ENCODE results near the gene RIPK4.

RIPK4 gene

GRCh38 chr21:41752231-41752681 lies 14.6 kb downstream of the RIPK4 start:
- DNase-seq, result no peak

DNA sequence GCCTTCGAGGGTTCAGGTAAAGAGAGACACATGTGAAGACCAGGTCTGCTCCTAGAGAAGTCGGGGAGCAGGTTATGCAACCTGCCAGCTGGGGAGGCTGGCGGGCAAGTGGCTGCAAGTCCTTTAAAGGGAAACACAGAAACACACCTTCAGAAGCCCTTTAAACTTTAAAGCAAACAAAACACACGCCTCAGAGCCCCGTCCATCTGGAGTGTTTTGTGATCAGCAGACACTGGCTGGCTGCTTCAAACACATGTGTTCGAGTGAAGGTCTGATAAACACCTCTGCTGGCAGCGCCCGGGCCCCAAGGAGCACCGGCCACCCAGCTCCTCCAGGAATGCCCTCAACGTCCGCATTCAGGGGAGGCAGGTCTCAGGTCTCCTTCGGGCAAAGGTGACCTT lies 15.2 kb downstream of the RIPK4 start:
- DNase-seq, result no peak

GRCh38 chr21:41750532-41751151 lies 16.2 kb downstream of the RIPK4 start:
- no peak for DNase-seq

- DNase-seq, result no peak
Measured at GRCh38 chr21:41750051-41750450, 16.8 kb downstream of the RIPK4 start.

DNA sequence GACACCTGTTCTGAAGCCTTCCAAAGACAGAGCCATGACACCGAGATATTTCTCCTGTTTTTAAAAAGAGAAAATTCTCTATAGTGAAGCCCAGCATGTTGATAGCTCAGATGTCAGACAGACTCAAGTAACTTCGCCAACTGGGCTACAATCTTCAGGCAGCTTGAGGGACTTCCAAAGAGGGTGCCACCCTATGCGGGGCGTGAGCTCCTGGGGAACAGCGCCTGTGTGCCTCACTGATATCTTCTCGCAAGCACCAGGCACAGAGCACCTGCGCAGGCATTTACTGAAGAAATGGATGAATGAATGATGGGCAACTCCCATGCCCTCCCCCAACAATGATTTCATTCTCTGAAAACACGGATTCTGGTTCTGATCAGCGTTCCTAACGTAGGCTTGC lies 17.6 kb downstream of the RIPK4 start:
- no peak for DNase-seq

DNA sequence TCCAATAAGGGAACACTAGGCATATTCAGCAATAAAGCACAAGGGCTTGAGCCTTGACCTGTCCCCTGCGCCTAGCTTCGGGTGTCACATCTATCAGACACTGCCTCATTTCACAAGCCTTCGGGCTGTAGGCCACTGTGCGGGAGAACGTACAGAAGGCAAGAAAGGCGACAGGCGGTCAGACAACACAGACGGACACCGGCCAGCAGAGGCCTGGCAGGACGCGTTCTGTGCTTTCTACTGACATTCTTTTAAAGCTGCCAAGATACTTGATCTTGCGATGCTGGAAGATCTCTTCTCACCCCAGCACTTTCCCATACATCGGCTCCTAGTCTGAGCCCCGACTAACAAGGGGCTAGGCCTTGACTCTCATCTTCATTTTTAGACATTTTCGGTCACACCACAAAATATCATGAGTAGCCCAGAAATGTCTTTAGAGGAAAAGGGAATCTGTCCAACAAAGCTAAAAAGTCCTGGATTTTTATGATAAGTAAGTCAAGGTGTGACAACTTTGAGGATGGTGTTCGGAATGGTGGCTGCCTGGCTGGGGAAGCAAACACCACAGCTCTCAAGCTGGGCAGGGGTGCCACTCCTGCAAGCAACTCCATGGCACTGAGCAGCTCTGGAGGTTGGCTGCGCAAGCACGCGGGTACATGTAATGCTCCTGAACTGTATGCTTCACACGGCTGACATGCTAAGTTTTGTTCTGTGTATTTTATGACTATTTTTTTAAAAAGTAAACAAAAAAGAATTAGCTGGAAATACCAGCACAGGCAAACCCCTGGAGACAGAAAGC lies 18.7 kb downstream of the RIPK4 start:
- no peak for DNase-seq

- no peak for DNase-seq
Measured at GRCh38 chr21:41746744-41747006, 20.2 kb downstream of the RIPK4 start.

- DNase-seq, result no peak
Measured at GRCh38 chr21:41745971-41746743, 20.7 kb downstream of the RIPK4 start.

DNA sequence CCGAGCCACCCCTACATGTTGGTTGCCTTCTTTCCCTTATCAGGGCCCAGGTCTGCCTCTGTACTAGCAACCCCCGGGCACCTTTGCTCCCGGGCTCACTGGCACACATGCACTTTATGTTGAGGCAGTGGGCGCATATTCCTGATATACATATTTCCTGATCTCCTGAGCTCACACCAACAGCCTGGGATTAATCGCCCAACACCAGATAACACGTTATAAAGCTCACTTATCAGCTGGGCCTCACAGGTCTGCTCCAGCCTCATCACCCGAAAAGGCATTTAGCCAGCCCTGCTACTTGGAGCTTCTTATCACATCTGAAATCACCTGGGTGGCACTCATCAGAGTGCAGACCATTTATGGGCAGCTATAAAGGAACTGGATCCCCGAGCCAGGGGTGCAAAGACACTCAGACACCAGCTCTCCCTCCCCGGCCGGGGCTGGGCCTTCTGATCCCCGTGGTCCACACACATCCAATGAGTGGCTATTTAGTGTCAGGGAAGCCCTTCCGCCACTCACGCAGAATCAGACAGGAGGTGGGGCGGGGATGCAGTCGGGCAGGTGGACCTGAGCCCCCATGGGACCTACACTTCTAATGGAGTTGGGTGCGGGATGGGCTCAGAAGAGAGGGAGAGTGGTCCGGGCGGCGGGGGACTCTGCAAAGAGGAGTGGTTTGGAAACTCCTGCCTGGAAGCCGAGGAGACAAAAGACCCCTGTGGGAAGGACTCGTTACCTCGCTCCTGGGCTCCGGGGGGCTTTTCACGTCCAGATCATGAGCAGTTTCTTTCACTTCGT lies 21.6 kb downstream of the RIPK4 start:
- DNase-seq, result no peak

- no peak for DNase-seq
Measured at GRCh38 chr21:41744028-41744930, 22.6 kb downstream of the RIPK4 start.

GRCh38 chr21:41743321-41744027 lies 23.4 kb downstream of the RIPK4 start:
- DNase-seq, result no peak

DNA sequence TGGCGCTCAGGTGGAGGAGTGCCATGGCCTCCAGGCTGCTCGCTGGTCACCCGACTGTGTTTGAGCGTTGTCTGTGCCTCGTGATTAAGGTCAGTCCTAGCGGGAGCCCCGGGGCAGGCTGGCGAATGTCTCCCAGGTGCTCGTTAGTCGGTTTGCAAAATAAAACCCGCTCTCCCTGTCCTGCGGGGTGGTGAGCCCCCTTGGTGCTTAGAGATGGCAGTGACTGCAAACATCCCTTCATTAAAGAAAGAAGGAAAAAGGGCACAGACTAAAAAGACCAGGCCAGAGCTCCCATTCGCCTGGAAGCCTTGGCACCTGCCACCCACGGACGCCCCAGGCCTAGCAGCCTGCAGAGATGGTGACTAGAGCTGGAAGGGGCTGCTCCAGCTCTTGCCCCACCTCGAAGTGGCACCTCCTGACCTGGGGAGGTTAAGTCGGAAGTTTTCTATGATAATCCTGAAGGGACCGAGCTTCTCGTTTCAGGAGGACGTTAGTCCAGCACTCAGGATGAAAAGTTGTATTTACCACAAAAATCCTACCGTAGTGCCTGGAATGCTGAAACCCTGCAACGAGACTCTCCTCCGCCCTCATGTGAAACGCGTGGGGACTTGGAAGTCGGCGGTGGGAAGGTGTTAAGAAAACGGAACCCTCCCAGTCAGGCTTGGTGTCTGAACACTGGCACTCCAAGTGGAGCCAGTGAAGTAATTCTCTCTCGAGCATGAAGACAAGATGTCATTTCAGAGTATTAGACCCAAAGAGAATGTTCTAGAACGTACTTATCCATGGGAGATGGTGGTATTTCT lies 24.6 kb downstream of the RIPK4 start:
- DNase-seq, result no peak

DNA sequence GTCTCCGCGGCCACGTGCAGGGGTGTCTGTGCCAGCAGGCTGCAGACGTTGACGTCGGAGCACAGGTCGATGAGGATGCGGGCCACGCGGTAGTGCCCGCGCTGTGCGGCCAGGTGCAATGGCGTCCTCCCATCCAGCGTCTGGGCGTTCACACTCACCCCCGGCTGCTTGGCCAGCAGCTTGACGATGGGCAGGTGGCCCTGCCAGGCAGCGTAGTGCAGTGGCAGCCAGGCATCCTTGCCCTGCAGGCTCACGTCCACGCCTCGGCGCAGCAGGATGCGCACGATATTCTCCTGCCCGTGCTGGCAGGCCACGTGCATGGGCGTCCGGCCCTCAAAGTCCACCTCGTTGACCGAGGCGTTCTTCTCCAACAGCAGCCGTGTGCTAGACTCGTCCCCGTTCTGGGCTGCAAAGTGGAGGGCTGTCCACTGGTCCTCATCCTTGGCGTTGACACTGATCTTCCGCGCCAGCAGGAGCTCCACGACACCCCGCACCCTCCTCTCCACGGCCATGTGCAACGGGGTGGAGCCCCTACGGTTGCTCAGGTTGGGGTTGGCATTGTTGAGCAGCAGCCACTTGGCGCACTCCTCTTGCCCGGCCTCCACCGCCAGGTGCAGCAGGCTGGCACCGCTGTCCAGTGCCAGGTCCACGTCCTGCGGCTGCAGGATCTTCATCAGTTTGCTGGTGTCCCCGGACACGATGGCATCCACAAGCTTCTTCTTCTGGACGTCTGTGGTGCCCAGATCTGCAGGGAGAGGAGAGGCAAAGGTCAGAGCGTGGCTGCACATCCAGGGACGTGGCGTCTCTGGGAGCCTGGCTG lies 25.4 kb downstream of the RIPK4 start:
- DNase-seq, result no peak

GRCh38 chr21:41740604-41741252 lies 26.1 kb downstream of the RIPK4 start:
- DNase-seq, result no peak

DNA sequence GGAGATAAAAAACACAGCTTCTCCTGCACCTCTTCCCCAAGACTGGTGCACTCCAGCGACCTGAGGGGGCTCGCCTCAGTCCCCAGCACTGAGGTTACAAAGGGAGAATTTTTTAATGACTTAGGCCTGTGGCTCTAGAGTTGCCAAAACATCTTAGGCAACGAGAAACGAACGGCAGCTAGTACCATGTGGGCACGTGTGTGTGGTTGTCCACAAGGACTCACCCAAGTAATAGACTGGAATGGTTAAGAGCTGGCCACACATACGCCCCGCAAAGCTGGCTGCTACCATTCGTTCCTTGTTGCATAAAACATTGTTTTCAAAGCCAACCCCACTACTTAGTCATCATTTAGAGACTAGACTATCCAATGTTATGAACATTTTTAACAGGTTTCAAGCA lies 26.9 kb downstream of the RIPK4 start:
- DNase-seq, result no peak

DNA sequence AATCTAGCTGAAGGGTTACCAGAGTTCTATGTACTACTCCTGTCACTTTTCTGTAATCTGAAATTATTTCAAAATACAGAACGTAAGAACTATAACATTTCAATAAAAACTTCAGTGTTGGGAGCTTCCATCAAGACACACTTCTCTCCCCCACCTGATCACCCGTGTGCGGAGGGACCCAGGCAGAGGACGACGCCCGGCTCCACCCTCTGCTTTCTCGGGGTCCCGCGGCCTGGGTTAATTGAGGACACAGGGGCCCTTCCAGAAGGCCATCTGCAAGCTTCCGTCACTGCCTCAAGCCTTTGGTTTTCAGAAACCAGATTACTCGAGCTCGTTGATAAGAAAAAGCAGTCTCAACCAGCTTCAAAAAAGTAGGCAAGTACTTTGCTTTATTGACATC lies 27.8 kb downstream of the RIPK4 start:
- no peak for DNase-seq

DNA sequence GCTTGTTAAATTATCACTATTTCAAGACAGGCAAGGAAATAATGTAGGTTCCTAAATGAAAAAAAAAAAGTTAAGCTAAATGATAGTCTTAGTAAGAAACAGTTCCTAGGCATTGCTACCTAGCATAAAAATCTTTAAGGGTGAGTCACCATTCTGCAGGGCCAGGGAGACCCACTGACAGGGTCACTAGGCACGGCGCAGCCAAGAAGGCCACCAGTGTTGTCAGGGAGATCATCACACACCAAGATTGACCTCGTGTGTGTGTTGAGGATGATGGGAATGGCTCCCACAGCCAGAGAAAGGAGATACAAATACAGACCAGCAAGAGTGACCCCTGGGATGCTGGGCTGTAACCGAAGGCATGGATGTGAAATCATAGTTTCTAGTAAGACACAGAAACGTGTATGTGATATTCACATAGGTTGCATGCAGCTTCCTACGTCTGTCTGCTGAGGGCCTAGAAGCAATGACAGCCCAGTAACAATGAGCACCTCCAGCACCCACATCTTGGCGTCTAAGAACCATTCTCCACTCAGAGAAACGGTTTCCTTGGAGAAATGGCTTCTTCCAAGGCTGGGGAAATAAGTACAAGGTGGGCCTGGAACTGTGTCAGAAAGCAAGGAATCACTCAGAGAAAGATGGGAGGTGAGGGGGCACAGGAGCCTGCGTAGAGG lies 29.1 kb downstream of the RIPK4 start:
- no peak for DNase-seq

- DNase-seq, result no peak
Measured at GRCh38 chr21:41736423-41736822, 30.4 kb downstream of the RIPK4 start.

All from NCI-H345 (cell line).